GM23338 (cell line): ENCODE measurements around the gene SPDL1. TPM values are rescaled to one million over a fixed set of nuclear protein-coding genes. Genes with fewer than 3 reads are reported as not detected.
A peak's percentile ranks its signal among the peaks of the same experiment; 100 is the strongest.

Source experiments
- ATAC-seq: fragments of 200-7000 bp; cut with Tn5 transposase; 3 replicates; pipeline ENCODE4 v1.9.1; 2020
- DNase-seq: peaks from one replicate; pipeline ENCODE4 v3.0.0-alpha.2; 2015; ENCODE audit warnings: low spot score
- H2AFZ ChIP-seq: fragments of 200-600 bp; sonication (generic); 2 replicates; pipeline ENCODE4 v1.8.0; 2016; ENCODE audit warnings: antibody characterized with exemption, mild to moderate bottlenecking, moderate library complexity
- H3F3A ChIP-seq: fragments of 200-600 bp; sonication (generic); replicated peaks from 2 replicates; pipeline ENCODE4 v1.8.0; 2017; ENCODE audit warnings: antibody characterized with exemption, mixed run types, low read depth
- H3K27ac ChIP-seq: fragments of 200-600 bp; sonication (generic); 2 replicates; pipeline ENCODE4 v1.6.1; 2016; ENCODE audit warnings: low read depth
- H3K27me3 ChIP-seq: fragments of 200-600 bp; sonication (generic); 2 replicates; pipeline ENCODE4 v1.8.0; 2016; ENCODE audit warnings: mild to moderate bottlenecking, mixed run types, moderate library complexity; ENCODE audit not compliant: insufficient read depth
- H3K36me3 ChIP-seq: fragments of 200-600 bp; sonication (generic); 2 replicates; pipeline ENCODE4 v1.8.0; 2016; ENCODE audit warnings: mild to moderate bottlenecking; ENCODE audit not compliant: insufficient read depth
- H3K4me1 ChIP-seq: fragments of 200-600 bp; sonication (generic); 2 replicates; pipeline ENCODE4 v1.8.0; 2016; ENCODE audit warnings: mild to moderate bottlenecking, moderate library complexity; ENCODE audit not compliant: insufficient read depth
- H3K4me2 ChIP-seq: fragments of 200-600 bp; sonication (generic); 2 replicates; pipeline ENCODE4 v1.7.1; 2017; ENCODE audit warnings: mixed run types
- H3K4me3 ChIP-seq: fragments of 200-600 bp; sonication (generic); 2 replicates; pipeline ENCODE4 v1.6.1; 2016; ENCODE audit warnings: mixed run types
- H3K79me2 ChIP-seq: fragments of 200-600 bp; sonication (generic); replicated peaks from 2 replicates; pipeline ENCODE4 v1.8.0; 2017; ENCODE audit warnings: mild to moderate bottlenecking; ENCODE audit not compliant: insufficient read depth
- H3K9me2 ChIP-seq: fragments of 200-600 bp; sonication (generic); 2 replicates; pipeline ENCODE4 v1.8.0; 2017; ENCODE audit not compliant: insufficient read depth
- H4K20me1 ChIP-seq: fragments of 200-600 bp; sonication (generic); replicated peaks from 2 replicates; pipeline ENCODE4 v1.8.0; 2017; ENCODE audit warnings: mild to moderate bottlenecking; ENCODE audit not compliant: insufficient read depth
- H3K27ac Mint-ChIP-seq: 2 replicates; pipeline ENCODE4 v1.8.0; 2020; ENCODE audit warnings: inconsistent platforms, mild to moderate bottlenecking, moderate library complexity, mixed read lengths
- H3K27me3 Mint-ChIP-seq: 3 replicates; pipeline ENCODE4 v1.8.0; 2022; ENCODE audit warnings: low read depth, mild to moderate bottlenecking, moderate library complexity, mixed read lengths, inconsistent platforms; ENCODE audit not compliant: insufficient read depth, poor library complexity
- H3K36me3 Mint-ChIP-seq: 3 replicates; pipeline ENCODE4 v1.8.0; 2021; ENCODE audit warnings: low read depth, mild to moderate bottlenecking, inconsistent platforms, moderate library complexity, mixed read lengths
- H3K4me1 Mint-ChIP-seq: 3 replicates; pipeline ENCODE4 v1.8.0; 2020; ENCODE audit warnings: mild to moderate bottlenecking, inconsistent platforms, mixed read lengths
- H3K4me3 Mint-ChIP-seq: 3 replicates; pipeline ENCODE4 v1.8.0; 2021; ENCODE audit warnings: moderate library complexity, mild to moderate bottlenecking, inconsistent platforms, mixed read lengths
- H3K9me3 Mint-ChIP-seq: 3 replicates; pipeline ENCODE4 v1.8.0; 2020; ENCODE audit warnings: moderate library complexity, mild to moderate bottlenecking, inconsistent platforms, mixed read lengths
- CREB1 ChIP-seq: fragments of 250-450 bp; sonication (Bioruptor Pico); IDR thresholded peaks from 2 replicates; pipeline ENCODE4 v1.5.0; 2020; ENCODE audit warnings: low read depth, mild to moderate bottlenecking, moderate library complexity
- CTCF ChIP-seq, 2 experiments: fragments of 200-600 bp in 1 of 2; sonication (generic) in 1 of 2; conservative IDR thresholded peaks; 2 replicates each; pipeline versions ENCODE4 v1.5.1 to v1.6.1; 2016 to 2017; ENCODE audit warnings: antibody characterized with exemption in 2 of 2, low read depth in 2 of 2, mild to moderate bottlenecking in 2 of 2, moderate library complexity in 1 of 2
- ETS1 ChIP-seq: IDR thresholded peaks from 2 replicates; pipeline ENCODE4 v1.6.1; 2016; ENCODE audit warnings: antibody characterized with exemption
- EZH2 ChIP-seq: fragments of 200-600 bp; sonication (generic); IDR thresholded peaks from one replicate; pipeline ENCODE4 v1.8.0; 2017; ENCODE audit warnings: antibody characterized with exemption, mild to moderate bottlenecking, low read depth; ENCODE audit not compliant: unreplicated experiment
- EZH2phosphoT487 ChIP-seq: fragments of 200-600 bp; sonication (generic); IDR thresholded peaks from one replicate; pipeline ENCODE4 v1.8.1; 2018; ENCODE audit warnings: antibody characterized with exemption; ENCODE audit not compliant: unreplicated experiment
- JUNB ChIP-seq: IDR thresholded peaks from one replicate; pipeline ENCODE4 v1.6.1; 2016; ENCODE audit warnings: antibody characterized with exemption; ENCODE audit not compliant: unreplicated experiment
- NANOG ChIP-seq: IDR thresholded peaks from 2 replicates; pipeline ENCODE4 v1.6.1; 2016; ENCODE audit warnings: antibody characterized with exemption, borderline replicate concordance
- POLR2AphosphoS5 ChIP-seq: IDR thresholded peaks from 2 replicates; pipeline ENCODE4 v1.6.1; 2016; ENCODE audit warnings: antibody characterized with exemption, low read depth
- REST ChIP-seq: IDR thresholded peaks from one replicate; pipeline ENCODE4 v1.6.1; 2018; ENCODE audit warnings: antibody characterized with exemption; ENCODE audit not compliant: unreplicated experiment
- STAT1 ChIP-seq: IDR thresholded peaks from one replicate; pipeline ENCODE4 v1.6.1; 2016; ENCODE audit warnings: antibody characterized with exemption; ENCODE audit not compliant: unreplicated experiment
- ZNF114 ChIP-seq: fragments of 250-450 bp; sonication (Bioruptor Pico); IDR thresholded peaks from 2 replicates; pipeline ENCODE4 v1.5.0; 2020; ENCODE audit warnings: mild to moderate bottlenecking, moderate library complexity
- ZNF331 ChIP-seq: fragments of 250-450 bp; sonication (Bioruptor Pico); IDR thresholded peaks from 2 replicates; pipeline ENCODE4 v1.5.0; 2020; ENCODE audit warnings: low read depth, mild to moderate bottlenecking, moderate library complexity
- ZNF462 ChIP-seq: fragments of 250-450 bp; sonication (Bioruptor Pico); IDR thresholded peaks from 2 replicates; pipeline ENCODE4 v1.5.0; 2020; ENCODE audit warnings: mild to moderate bottlenecking, moderate library complexity
- polyA plus RNA-seq: library from polyadenylated mRNA; unstranded; fragments of >200 nt; fragmentation: Nextera tagmentation; extraction: Ambion mirVana; gene quantifications from 2 replicates; pipeline ENCODE4 v1.2.1, GENCODE V29; 2016
- total RNA-seq: library from RNA; depleted of rRNA; stranded (reverse); fragments of >200 nt; shearing (Covaris generic); gene quantifications from 2 replicates; pipeline ENCODE4 v1.2.3, GENCODE V29; 2014

Gene SPDL1
- total and polyA plus RNA-seq, 2 experiments from 2014 or later: 76.9 to 79.6 TPM

GRCh38 chr5:169637085-169637548, 53.5 kb downstream of the SPDL1 start, which contains the start of gene DOCK2:
Gene DOCK2, plus strand, starts transcription at chr5:169637275. Its CDS starts 52 bp downstream, at chr5:169637327.
- peak; percentile 88 for ATAC-seq
- H3K36me3 ChIP-seq: no peaks in the 10 kb centered on the region
- no peak within 1 kb of the TSS for H3K27ac ChIP-seq
- no peaks in the 10 kb centered on the region for H3K9me2 ChIP-seq
- peaks cover 16% of the 10 kb centered on the region for H3K27me3 ChIP-seq
- peak within 1 kb of the TSS; percentile 86 for H3K4me3 ChIP-seq
- peak; percentile 59 for DNase-seq
- peak within 1 kb of the TSS; percentile 97 for H2AFZ ChIP-seq
- peak within 1 kb of the TSS; percentile 92 for H3K4me2 ChIP-seq
- no peaks in the 10 kb centered on the region for H3K79me2 ChIP-seq
- no peaks in the 10 kb centered on the region for H4K20me1 ChIP-seq
- peaks cover 17% of the 10 kb centered on the region for H3K27me3 Mint-ChIP-seq
- peaks cover 15% of the 10 kb centered on the region for H3K4me1 ChIP-seq
- no peaks in the 10 kb centered on the region for H3F3A ChIP-seq
- H3K4me3 Mint-ChIP-seq: peak within 1 kb of the TSS; percentile 80
- TF ChIP-seq EZH2: no peak
- TF ChIP-seq ZNF331 (CRISPR knock-in tag): no peak
- TF ChIP-seq EZH2phosphoT487: no peak
- TF ChIP-seq NANOG: no peak
- no peak for TF ChIP-seq STAT1
- TF ChIP-seq CREB1 (CRISPR knock-in tag): no peak
- TF ChIP-seq POLR2AphosphoS5: no peak
- TF ChIP-seq ETS1: no peak
- TF ChIP-seq REST: no peak
- TF ChIP-seq CTCF (conservative IDR thresholded peaks at IDR 0.05; ENCODE audit: low read depth in 2 of 2): no peak
- no peak for TF ChIP-seq JUNB
- TF ChIP-seq ZNF462 (CRISPR knock-in tag): no peak
- no peak for TF ChIP-seq ZNF114 (CRISPR knock-in tag)
- no peaks in the 10 kb centered on the region; the same call in 2 of the 3 replicates for H3K36me3 Mint-ChIP-seq
- H3K4me1 Mint-ChIP-seq: peaks cover 9% of the 10 kb centered on the region
- peaks cover 9% of the 10 kb centered on the region; the same call in 2 of the 3 replicates for H3K9me3 Mint-ChIP-seq
- no peak within 1 kb of the TSS for H3K27ac Mint-ChIP-seq
